T-helper 2 cell (primary cell): Measurements from ENCODE around the gene C1QTNF7.
A peak's percentile ranks its signal among the peaks of the same experiment; 100 is the strongest.

Experiments
- DNase-seq, 5 experiments: peaks; one replicate each; pipeline versions ENCODE4 v3.0.0 to v3.0.0-alpha.2; 2012 to 2022

Gene C1QTNF7

GRCh38 chr4:15458616-15459015 lies 30.8 kb downstream of the C1QTNF7 start:
- no peak for DNase-seq

- no peak for DNase-seq
Measured at GRCh38 chr4:15459706-15460105, 31.9 kb downstream of the C1QTNF7 start.

DNA sequence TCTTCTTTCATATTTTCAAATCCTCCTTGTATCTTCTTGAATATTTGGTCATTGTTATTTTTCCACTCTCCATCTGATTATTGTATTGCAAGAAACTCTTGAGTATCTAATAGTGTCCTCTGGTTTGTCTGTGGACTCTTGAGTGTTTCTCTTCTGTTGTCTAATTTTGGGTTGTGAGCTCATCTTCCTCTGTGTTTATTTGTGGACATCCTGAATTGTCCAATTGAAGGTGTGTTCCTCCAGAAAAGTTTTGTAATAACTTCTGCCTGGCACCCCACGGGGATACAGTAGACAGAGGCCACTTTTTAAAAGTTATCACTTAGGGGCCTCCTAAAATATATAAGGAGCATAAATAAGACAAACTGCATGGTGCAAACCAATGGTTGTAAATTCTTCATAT lies 38.8 kb downstream of the C1QTNF7 start:
- no peak for DNase-seq

GRCh38 chr4:15469402-15470127 lies 41.7 kb downstream of the C1QTNF7 start, which contains the start of gene CC2D2A:
Gene CC2D2A, plus strand, starts transcription at chr4:15469882. Its CDS starts 6,051 bp downstream, at chr4:15475933.
- no peak for DNase-seq

- DNase-seq: no peak
Measured at GRCh38 chr4:15470128-15470475, 42.3 kb downstream of the C1QTNF7 start.

DNA sequence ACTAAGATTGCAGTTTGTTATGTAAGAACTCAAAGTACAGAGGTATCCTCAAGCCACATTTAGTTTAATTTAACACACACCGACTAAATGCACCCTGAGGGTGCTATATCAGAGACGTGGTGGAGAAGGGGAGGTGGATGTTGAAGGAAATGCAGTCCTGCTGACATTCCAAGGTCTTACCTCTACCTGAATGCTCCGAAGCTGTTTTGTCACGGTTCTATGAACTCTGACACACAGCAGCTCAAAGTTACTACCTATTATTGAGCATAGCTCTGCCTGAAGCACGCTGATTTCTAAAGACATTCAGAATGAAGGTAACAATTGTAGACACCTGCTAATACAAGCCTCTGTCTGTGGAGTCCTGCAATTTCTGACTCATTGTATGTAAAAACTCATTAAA lies 48.6 kb downstream of the C1QTNF7 start:
- no peak for DNase-seq

GRCh38 chr4:15478724-15479088 lies 50.9 kb downstream of the C1QTNF7 start:
- DNase-seq: no peak

GRCh38 chr4:15479089-15479912 lies 51.5 kb downstream of the C1QTNF7 start:
- peak in 1 of 5 experiments; percentile 6 for DNase-seq

DNA sequence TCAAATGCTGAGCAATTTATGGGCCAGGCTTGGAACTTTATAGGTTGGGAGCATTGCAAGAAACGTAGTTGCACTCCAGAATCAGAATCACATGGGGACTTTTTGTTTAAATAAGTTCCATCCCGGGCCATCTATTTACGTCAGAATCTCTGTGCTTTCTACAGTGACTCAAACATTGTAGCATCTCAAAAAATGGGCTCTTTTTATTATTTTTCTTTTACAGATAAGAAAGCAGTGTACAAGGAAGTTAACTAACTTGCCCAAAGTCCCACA lies 52.0 kb downstream of the C1QTNF7 start:
- DNase-seq: no peak

- no peak for DNase-seq
Measured at GRCh38 chr4:15481961-15482745, 54.3 kb downstream of the C1QTNF7 start.

GRCh38 chr4:15482842-15483241 lies 55.0 kb downstream of the C1QTNF7 start:
- no peak for DNase-seq

DNA sequence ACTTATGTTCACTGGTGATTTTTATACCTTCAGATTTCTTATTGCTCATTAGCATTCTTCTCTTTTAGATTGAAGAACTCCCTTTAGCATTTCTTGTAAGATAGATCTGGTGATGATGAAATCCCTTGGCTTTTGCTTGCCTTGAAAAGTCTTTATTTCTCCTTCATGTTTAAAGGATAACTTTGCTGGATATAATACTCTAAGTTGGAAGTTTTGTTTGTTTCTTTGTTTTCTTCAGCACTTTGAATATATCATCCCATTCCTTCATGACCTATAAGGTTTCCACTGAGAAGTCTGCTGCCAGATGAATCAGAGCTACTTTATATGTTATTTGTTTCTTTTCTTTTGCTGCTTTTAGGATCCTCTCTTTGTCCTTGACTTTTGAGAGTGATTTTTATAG lies 60.3 kb downstream of the C1QTNF7 start:
- DNase-seq: no peak

GRCh38 chr4:15488658-15489470 lies 61.0 kb downstream of the C1QTNF7 start:
- DNase-seq: no peak

DNA sequence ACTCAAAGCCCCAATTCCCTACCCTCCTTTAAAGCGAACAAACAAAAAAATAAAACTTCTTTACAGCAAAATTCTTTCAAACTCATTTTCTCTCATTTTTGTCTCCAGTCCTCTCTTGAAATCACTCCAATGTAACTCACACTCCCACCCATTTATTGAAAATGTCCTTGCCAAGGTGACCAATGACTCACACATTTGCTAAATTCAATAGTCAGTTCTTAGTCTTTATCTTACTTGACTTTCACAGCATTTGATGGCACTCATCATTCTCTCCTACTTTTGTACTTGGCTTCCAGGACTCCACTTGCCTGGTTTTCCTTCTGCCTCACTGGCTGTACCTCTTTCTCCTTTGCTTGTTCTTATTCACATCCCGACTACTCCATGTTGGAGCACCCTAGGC lies 61.7 kb downstream of the C1QTNF7 start:
- no peak for DNase-seq

DNA sequence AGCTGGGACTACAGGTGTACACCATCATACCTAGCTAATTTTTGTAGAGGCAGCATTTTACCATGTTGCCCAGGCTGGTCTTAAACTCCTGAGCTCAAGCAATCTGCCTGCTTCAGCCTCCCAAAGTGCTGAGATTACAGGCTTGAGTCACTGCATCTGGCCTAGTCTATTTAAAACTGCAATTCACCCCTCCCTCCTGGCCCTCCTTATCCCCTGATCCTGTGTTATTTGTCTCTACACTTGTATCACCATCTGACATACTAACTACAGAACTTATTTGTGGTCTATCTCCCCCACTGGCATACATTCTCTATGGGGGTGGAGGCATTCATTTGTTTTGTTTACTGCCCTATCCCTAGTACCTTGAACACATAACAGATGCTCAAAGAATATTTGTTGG lies 65.6 kb downstream of the C1QTNF7 start:
- no peak for DNase-seq

DNA sequence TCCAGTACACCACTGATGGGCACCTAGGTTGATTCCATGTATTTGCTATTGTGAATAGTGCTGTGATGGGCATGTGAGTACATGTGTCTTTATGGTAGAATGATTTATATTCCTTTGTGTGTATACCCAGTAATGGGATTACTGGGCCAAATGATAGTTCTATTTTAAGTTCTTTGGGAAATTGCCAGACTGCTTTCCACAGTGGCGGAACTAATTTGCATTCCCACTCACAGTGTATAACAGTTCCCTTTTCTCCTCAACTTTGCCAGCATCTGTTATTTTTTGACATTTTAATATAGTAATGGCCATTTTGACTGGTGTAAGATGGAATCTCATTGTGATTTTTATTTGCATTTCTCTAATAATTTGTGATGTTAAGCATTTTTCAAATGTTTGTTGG lies 67.8 kb downstream of the C1QTNF7 start:
- DNase-seq: no peak
